Erythroblast (primary cell): ENCODE measurements around the gene SYMPK.

ENCODE experiments used
- GATA1 ChIP-seq: IDR thresholded peaks from 2 replicates; pipeline ENCODE4 v1.6.1; 2011; ENCODE audit warnings: low read depth, mild to moderate bottlenecking, control low read depth, low read length, moderate library complexity
- POLR2A ChIP-seq: IDR thresholded peaks from 2 replicates; pipeline ENCODE4 v1.6.1; 2011; ENCODE audit warnings: mild to moderate bottlenecking, low read length

- no peak for TF ChIP-seq POLR2A
- TF ChIP-seq GATA1 = no peak
Measured at GRCh38 chr19:45804140-45804958, 58.6 kb downstream of the SYMPK start.
